Measurements from ENCODE around the gene PDLIM4. TPM values are rescaled to one million over a fixed set of nuclear protein-coding genes. Genes with fewer than 3 reads are reported as not detected.
A peak's percentile ranks its signal among the peaks of the same experiment; 100 is the strongest.

PDLIM4 gene
- total RNA-seq, 1 donor from 2014 or later: 146 TPM

DNA sequence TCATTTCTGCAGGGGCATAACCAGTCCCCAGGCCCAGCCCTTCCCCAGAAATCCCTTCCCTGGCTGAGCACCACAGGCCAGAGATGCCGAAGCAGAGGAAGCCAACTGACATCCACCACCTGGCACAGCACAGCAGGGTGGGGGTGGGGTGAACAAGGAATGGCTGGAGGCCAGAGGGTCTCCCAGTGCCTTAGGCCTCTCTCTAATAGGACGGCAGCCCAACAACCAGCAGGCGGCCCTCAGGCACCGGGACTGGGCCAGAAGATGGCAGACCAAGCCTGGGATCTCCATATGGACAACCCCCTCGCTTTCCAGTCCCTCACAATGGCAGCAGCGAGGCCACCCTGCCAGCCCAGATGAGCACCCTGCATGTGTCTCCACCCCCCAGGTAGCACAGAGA lies 13.2 kb downstream of the PDLIM4 start:
- DNase-seq (ENCODE audit: low read depth): no peak
- no peak overlapping the region for H3K4me3 ChIP-seq (ENCODE audit: low read depth, low read length)
- H3K27me3 ChIP-seq (ENCODE audit: control insufficient read depth, insufficient read depth, low read length): no peaks in the 10 kb centered on the region
- peaks cover 6% of the 10 kb centered on the region for H3K36me3 ChIP-seq (ENCODE audit: control insufficient read depth, insufficient read depth, low read length)
- TF ChIP-seq, protein P1, sequence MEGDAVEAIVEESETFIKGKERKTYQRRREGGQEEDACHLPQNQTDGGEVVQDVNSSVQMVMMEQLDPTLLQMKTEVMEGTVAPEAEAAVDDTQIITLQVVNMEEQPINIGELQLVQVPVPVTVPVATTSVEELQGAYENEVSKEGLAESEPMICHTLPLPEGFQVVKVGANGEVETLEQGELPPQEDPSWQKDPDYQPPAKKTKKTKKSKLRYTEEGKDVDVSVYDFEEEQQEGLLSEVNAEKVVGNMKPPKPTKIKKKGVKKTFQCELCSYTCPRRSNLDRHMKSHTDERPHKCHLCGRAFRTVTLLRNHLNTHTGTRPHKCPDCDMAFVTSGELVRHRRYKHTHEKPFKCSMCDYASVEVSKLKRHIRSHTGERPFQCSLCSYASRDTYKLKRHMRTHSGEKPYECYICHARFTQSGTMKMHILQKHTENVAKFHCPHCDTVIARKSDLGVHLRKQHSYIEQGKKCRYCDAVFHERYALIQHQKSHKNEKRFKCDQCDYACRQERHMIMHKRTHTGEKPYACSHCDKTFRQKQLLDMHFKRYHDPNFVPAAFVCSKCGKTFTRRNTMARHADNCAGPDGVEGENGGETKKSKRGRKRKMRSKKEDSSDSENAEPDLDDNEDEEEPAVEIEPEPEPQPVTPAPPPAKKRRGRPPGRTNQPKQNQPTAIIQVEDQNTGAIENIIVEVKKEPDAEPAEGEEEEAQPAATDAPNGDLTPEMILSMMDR (IDR thresholded peaks at IDR 0.05; ENCODE audit: insufficient read depth, low read length, poor library complexity, severe bottlenecking): no peak

DNA sequence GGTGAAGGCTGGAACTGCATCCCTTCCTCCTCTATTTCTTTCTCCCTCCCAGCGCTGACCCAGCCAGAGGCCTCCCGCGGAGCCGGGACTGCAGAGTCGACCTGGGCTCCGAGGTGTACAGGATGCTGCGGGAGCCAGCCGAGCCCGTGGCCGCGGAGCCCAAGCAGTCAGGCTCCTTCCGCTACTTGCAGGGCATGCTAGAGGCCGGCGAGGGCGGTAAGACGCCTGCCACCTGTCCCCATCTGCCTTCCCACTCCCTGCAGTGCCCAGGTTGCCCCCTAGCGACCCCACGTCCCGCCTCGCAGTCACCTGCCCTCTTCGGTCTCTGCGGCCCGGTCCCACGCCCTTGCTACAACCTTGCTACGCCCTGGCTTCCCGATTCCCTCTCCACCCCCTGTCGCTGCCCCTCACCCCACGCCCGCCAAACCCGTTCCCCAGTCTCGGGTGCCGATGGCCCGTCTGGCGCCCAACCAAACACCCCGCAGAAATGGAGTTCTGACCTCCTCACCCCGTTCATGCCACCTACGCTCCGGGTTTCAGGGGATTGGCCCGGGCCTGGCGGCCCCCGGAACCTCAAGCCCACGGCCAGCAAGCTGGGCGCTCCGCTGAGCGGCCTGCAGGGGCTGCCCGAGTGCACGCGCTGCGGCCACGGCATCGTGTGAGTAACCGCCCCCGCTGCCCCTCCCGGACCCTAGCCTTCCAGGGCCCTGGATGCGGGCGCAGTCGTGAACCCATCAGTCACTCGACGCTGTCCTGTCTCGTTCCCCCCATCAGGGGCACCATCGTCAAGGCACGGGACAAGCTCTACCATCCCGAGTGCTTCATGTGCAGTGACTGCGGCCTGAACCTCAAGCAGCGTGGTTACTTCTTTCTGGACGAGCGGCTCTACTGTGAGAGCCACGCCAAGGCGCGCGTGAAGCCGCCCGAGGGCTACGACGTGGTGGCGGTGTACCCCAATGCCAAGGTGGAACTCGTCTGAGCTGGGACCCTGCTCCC lies 14.1 kb downstream of the PDLIM4 start:
- Histone ChIP-seq H3K36me3 (ENCODE audit: control insufficient read depth, insufficient read depth, low read length) (peaks cover 5% of the 10 kb centered on the region), H3K27me3 (ENCODE audit: control insufficient read depth, insufficient read depth, low read length) (no peaks in the 10 kb centered on the region), H3K4me3 (ENCODE audit: low read depth, low read length) (no peak overlapping the region)
- DNase-seq (ENCODE audit: low read depth): no peak
- TF ChIP-seq, protein P1 (IDR thresholded peaks at IDR 0.05; ENCODE audit: insufficient read depth, low read length, poor library complexity, severe bottlenecking): no peak

DNA sequence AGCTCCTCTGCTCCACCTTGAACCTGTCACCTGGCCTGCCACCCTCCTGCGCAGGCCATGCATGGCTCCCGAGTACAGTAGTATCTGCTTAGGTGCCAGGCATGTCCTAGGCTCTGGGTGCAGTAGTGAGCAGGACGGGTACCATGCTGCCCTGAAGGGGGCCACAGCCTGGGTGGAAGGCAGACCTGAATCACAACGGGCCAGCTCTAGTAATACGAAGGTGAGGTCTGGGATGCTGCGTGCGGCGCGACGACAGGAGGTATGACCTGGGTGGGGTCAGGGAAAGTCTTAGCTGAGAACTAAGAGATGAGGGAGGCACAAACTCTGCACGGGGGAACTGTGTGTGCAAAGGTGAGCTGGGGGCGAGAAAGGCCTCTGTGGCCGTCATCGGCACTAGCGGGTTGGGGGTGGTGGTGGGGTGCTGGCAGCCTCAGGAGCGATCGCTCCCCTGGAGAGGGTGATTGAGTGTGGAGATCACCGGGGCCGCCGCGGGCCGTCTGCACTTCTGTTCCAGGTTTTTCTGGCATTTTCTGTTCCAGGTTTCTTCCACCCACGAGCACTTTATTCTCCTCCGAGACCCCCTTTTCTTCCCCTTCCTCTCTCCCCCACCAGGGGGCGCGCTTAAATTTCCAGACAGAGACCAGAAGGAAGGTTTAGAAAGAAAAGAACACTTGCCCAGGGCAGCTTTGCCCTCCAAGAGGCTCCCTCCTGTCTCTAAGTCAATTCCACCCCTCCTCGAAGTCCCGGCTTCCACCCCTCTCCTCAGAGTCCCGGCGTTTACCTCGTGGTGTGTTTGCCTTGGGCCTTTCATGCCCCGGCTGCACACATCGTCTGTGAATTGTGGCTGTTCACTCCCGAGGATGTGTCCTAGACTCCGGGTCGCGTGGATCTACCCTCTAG lies 15.1 kb downstream of the PDLIM4 start:
- TF ChIP-seq, protein P1 (IDR thresholded peaks at IDR 0.05; ENCODE audit: insufficient read depth, low read length, poor library complexity, severe bottlenecking): peak; percentile 83
- Histone ChIP-seq H3K4me3 (ENCODE audit: low read depth, low read length) (no peak overlapping the region), H3K27me3 (ENCODE audit: control insufficient read depth, insufficient read depth, low read length) (no peaks in the 10 kb centered on the region), H3K36me3 (ENCODE audit: control insufficient read depth, insufficient read depth, low read length) (peaks cover 2% of the 10 kb centered on the region)
- DNase-seq (ENCODE audit: low read depth): no peak

DNA sequence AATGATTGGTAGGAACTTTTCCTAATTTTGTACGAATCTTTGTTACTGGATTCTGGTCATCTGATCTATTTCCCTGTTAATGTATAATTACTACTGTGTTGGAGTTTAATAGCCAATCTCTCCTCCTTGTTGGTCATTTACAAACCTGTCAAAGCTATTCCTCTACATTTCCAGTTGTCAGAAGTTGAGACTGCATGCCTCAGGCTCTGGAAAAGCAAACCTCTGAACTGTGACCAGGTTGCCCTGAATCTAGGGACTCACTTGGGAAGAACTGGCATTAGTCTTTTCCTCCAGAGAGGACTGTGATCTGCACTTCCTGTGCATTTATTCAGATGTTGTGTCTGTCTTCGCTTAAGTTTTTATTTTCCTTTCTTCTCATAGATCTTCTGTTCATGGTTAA lies 16.1 kb downstream of the PDLIM4 start:
- TF ChIP-seq, protein P1 (IDR thresholded peaks at IDR 0.05; ENCODE audit: insufficient read depth, low read length, poor library complexity, severe bottlenecking): no peak
- Histone ChIP-seq H3K4me3 (ENCODE audit: low read depth, low read length) (no peak overlapping the region), H3K27me3 (ENCODE audit: control insufficient read depth, insufficient read depth, low read length) (no peaks in the 10 kb centered on the region), H3K36me3 (ENCODE audit: control insufficient read depth, insufficient read depth, low read length) (no peaks in the 10 kb centered on the region)
- no peak for DNase-seq (ENCODE audit: low read depth)

DNA sequence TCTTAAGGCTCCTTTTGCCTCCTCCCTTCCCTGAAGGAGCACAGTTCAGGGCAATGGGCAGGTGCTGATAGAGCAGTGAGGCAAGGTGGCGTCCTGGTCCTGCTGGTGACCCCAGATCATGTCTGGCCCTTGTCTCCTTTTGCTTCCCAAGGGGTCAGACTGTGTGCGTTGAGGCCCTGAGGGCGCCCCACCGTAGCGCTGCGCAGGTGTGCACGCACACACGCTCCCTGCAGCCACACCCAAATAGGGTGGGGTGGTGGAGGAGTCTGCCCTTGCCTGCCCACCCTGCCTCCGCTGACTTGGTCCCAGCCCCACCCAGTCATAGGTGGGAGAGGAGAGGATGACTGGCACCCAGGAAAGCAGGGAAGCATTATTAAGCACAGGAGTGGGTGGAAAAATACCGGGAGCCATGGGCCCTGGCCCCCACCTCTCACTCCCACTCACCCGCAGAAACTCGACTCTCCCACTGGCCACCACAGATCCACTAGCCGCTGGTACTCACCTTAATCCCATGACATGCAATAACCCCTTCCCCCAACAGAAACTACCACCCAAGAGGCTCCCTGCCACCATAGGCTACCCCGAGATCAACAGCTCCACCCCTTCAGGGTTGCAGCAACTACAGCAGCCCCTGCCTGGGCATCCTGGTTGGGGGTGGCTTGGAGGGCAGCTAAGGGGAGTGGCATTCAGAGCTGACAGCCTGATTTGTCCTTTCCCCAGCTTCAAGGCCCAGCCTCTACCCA lies 16.7 kb downstream of the PDLIM4 start:
- TF ChIP-seq, protein P1 (IDR thresholded peaks at IDR 0.05; ENCODE audit: insufficient read depth, low read length, poor library complexity, severe bottlenecking): no peak
- Histone ChIP-seq H3K36me3 (ENCODE audit: control insufficient read depth, insufficient read depth, low read length) (no peaks in the 10 kb centered on the region), H3K4me3 (ENCODE audit: low read depth, low read length) (no peak overlapping the region), H3K27me3 (ENCODE audit: control insufficient read depth, insufficient read depth, low read length) (no peaks in the 10 kb centered on the region)
- no peak for DNase-seq (ENCODE audit: low read depth)
